Measurements from ENCODE around the gene POLR2C.

The POLR2C gene

GRCh38 chr16:57444711-57445110 is 17.8 kb upstream of the POLR2C start:
- Histone ChIP-seq H3K4me1 (no peaks in the 10 kb centered on the region), H3K27me3 (no peaks in the 10 kb centered on the region), H3K9me3 (no peaks in the 10 kb centered on the region), H3K4me3 (ENCODE audit: low read depth, low read length) (no peak overlapping the region), H3K36me3 (peaks cover 18% of the 10 kb centered on the region)
- TF ChIP-seq CTCF (IDR thresholded peaks at IDR 0.05; ENCODE audit: low read depth, low read length) = no peak
- DNase-seq = no peak

GRCh38 chr16:57445510-57445909 is 17.0 kb upstream of the POLR2C start:
- DNase-seq = no peak
- Histone ChIP-seq H3K36me3 (peaks cover 10% of the 10 kb centered on the region), H3K9me3 (no peaks in the 10 kb centered on the region), H3K4me3 (ENCODE audit: low read depth, low read length) (no peak overlapping the region), H3K27me3 (no peaks in the 10 kb centered on the region), H3K4me1 (no peaks in the 10 kb centered on the region)
- no peak for TF ChIP-seq CTCF (IDR thresholded peaks at IDR 0.05; ENCODE audit: low read depth, low read length)

GRCh38 chr16:57446531-57447185 is 15.8 kb upstream of the POLR2C start:
- Histone ChIP-seq H3K4me1 (no peaks in the 10 kb centered on the region), H3K36me3 (peaks cover 9% of the 10 kb centered on the region), H3K9me3 (no peaks in the 10 kb centered on the region), H3K4me3 (ENCODE audit: low read depth, low read length) (peak overlapping the region; percentile 91), H3K27me3 (no peaks in the 10 kb centered on the region)
- no peak for TF ChIP-seq CTCF (IDR thresholded peaks at IDR 0.05; ENCODE audit: low read depth, low read length)
- peak; percentile 67 for DNase-seq

GRCh38 chr16:57447186-57447962 is 15.1 kb upstream of the POLR2C start, which contains the start of the genes CIAPIN1 and COQ9:
TSS of gene CIAPIN1 (minus strand) at chr16:57447385. CDS start at chr16:57440928, 6,457 bp downstream.
TSS of gene COQ9 (plus strand) at chr16:57447479. CDS start at chr16:57447506, 27 bp downstream.
- peak; percentile 97 for DNase-seq
- Histone ChIP-seq H3K4me3 (ENCODE audit: low read depth, low read length) (peak within 1 kb of the TSS; percentile 91), H3K36me3 (peaks cover 16% of the 10 kb centered on the region), H3K27me3 (no peaks in the 10 kb centered on the region), H3K9me3 (no peaks in the 10 kb centered on the region), H3K4me1 (no peaks in the 10 kb centered on the region)
- TF ChIP-seq CTCF (IDR thresholded peaks at IDR 0.05; ENCODE audit: low read depth, low read length) = no peak

- no peak for DNase-seq
- no peaks in the 10 kb centered on the region for H3K27me3 ChIP-seq
- no peak for TF ChIP-seq CTCF (IDR thresholded peaks at IDR 0.05; ENCODE audit: low read depth, low read length)
- no peak overlapping the region for H3K4me3 ChIP-seq (ENCODE audit: low read depth, low read length)
- H3K4me1 ChIP-seq = no peaks in the 10 kb centered on the region
- H3K9me3 ChIP-seq = no peaks in the 10 kb centered on the region
- peaks cover 57% of the 10 kb centered on the region for H3K36me3 ChIP-seq
These were observed 10.5 kb upstream of the POLR2C start for GRCh38 chr16:57452021-57452420.

- DNase-seq = no peak
- H3K36me3 ChIP-seq = peaks cover 83% of the 10 kb centered on the region
- H3K27me3 ChIP-seq = no peaks in the 10 kb centered on the region
- peak overlapping the region; percentile 95 for H3K4me3 ChIP-seq (ENCODE audit: low read depth, low read length)
- H3K4me1 ChIP-seq = peaks cover 11% of the 10 kb centered on the region
- TF ChIP-seq CTCF (IDR thresholded peaks at IDR 0.05; ENCODE audit: low read depth, low read length) = no peak
- H3K9me3 ChIP-seq = no peaks in the 10 kb centered on the region
These were observed 491 bp downstream of the POLR2C start for GRCh38 chr16:57462978-57463362.

All from BE2C (cell line).